ENCODE data around the gene HEXB. TPM values are rescaled to one million over a fixed set of nuclear protein-coding genes. Genes with fewer than 3 reads are reported as not detected.

Gene HEXB
- total and polyA plus RNA-seq, 9 of the 15 experiments (the other 6 are each of a cell fraction or from before 2014, with no cell fraction given): 22.9 to 158 (median 108) TPM

GRCh38 chr5:74766849-74767578 lies 82.0 kb downstream of the HEXB start, which contains the start of the genes GFM2 and NSA2 (continued):
- peak; percentile 60; the same call in 1 of the 2 replicates for TF ChIP-seq CHAMP1 (IDR thresholded peaks at IDR 0.05)
- TF ChIP-seq CUX1 (CRISPR knock-in tag; IDR thresholded peaks at IDR 0.05): no peak
- TF ChIP-seq SMAD1 (IDR thresholded peaks at IDR 0.05; ENCODE audit: low read depth, low read length, partially characterized antibody): no peak
- no peak for TF ChIP-seq BCL6 (CRISPR knock-in tag; IDR thresholded peaks at IDR 0.05)
- TF ChIP-seq GATAD2B (IDR thresholded peaks at IDR 0.05; ENCODE audit: borderline replicate concordance): no peak
- TF ChIP-seq ETS1 (conservative IDR thresholded peaks at IDR 0.05; ENCODE audit: control insufficient read depth, low read depth, low read length): 0 out of 2 replicates have a peak, but pooled peaks have one; percentile 73
- no peak for TF ChIP-seq MAFF (IDR thresholded peaks at IDR 0.05; ENCODE audit: low read length)
- TF ChIP-seq PHF8 (IDR thresholded peaks at IDR 0.05; ENCODE audit: borderline replicate concordance, low read length): peak; percentile 94
- TF ChIP-seq EP400 (IDR thresholded peaks at IDR 0.05): peak; percentile 94
- TF ChIP-seq ARNT (IDR thresholded peaks at IDR 0.05): peak; percentile 46 to 76; a peak in 2 of 4 replicates
- TF ChIP-seq SIN3A (IDR thresholded peaks at IDR 0.05; ENCODE audit: borderline replicate concordance in 2 of 2, control insufficient read depth in 1 of 2, low read depth in 2 of 2, low read length in 2 of 2): peak; percentile 66 to 88; a peak in 2 of 4 replicates
- TF ChIP-seq CREB3L1 (IDR thresholded peaks at IDR 0.05; ENCODE audit: borderline replicate concordance, low read depth): peak; percentile 71
- peak; percentile 99 for TF ChIP-seq DIDO1 (tag; IDR thresholded peaks at IDR 0.05; ENCODE audit: low read depth)
- peak; percentile 96 for TF ChIP-seq TOE1 (IDR thresholded peaks at IDR 0.05; ENCODE audit: borderline replicate concordance)
- TF ChIP-seq TOE1 (CRISPR knock-in tag; IDR thresholded peaks at IDR 0.05; ENCODE audit: borderline replicate concordance, low read depth): no peak
- 0 out of 2 replicates have a peak, but pooled peaks have one; percentile 52 for TF ChIP-seq DMBX1 (CRISPR knock-in tag; IDR thresholded peaks at IDR 0.05; ENCODE audit: borderline replicate concordance)
